Measurements from ENCODE around the gene PCDH9. TPM values are rescaled to one million over a fixed set of nuclear protein-coding genes. Genes with fewer than 3 reads are reported as not detected.
"Not testable (repeated sequence)": the region's sequence is repeated elsewhere in the genome, so short reads cannot be mapped to it uniquely, and the experiment has no call there.

Gene PCDH9
- total RNA-seq, 2 donors from 2014 or later, result 0.12 to 0.34 TPM

GRCh38 chr13:66657165-66657881 lies 572.8 kb downstream of the PCDH9 start:
- no peaks in the 10 kb centered on the region for H3K9me3 Mint-ChIP-seq
- DNase-seq (no peak), ATAC-seq (replicated peaks in 1 of 2) (no peak)
- H3K4me3 Mint-ChIP-seq, result no peak overlapping the region
- H3K4me1 Mint-ChIP-seq (ENCODE audit: low read depth), result no peaks in the 10 kb centered on the region
- no peaks in the 10 kb centered on the region for H3K27me3 Mint-ChIP-seq (ENCODE audit: low read depth)
- H3K36me3 Mint-ChIP-seq (ENCODE audit: insufficient read depth in 2 of 2), result no peaks in the 10 kb centered on the region
- H3K27ac Mint-ChIP-seq, result no peak overlapping the region

GRCh38 chr13:66655847-66656454 lies 574.2 kb downstream of the PCDH9 start:
- DNase-seq (no peak), ATAC-seq (replicated peaks in 1 of 2) (no peak)
- Mint-ChIP-seq H3K4me3 (no peak overlapping the region), H3K27me3 (ENCODE audit: low read depth) (no peaks in the 10 kb centered on the region), H3K36me3 (ENCODE audit: insufficient read depth in 2 of 2) (no peaks in the 10 kb centered on the region), H3K27ac (no peak overlapping the region), H3K9me3 (no peaks in the 10 kb centered on the region), H3K4me1 (ENCODE audit: low read depth) (no peaks in the 10 kb centered on the region)

- H3K36me3 Mint-ChIP-seq (ENCODE audit: insufficient read depth in 2 of 2), result no peaks in the 10 kb centered on the region
- no peaks in the 10 kb centered on the region for H3K4me1 Mint-ChIP-seq (ENCODE audit: low read depth)
- no peak overlapping the region for H3K27ac Mint-ChIP-seq
- H3K27me3 Mint-ChIP-seq (ENCODE audit: low read depth), result no peaks in the 10 kb centered on the region
- ATAC-seq (replicated peaks in 1 of 2) (no peak), DNase-seq (no peak)
- H3K9me3 Mint-ChIP-seq, result no peaks in the 10 kb centered on the region
- no peak overlapping the region for H3K4me3 Mint-ChIP-seq
These were observed 585.2 kb downstream of the PCDH9 start for GRCh38 chr13:66644855-66645460.

GRCh38 chr13:66640231-66640630 lies 589.9 kb downstream of the PCDH9 start:
- Mint-ChIP-seq H3K27ac (no peak overlapping the region), H3K9me3 (no peaks in the 10 kb centered on the region), H3K27me3 (ENCODE audit: low read depth) (no peaks in the 10 kb centered on the region), H3K4me3 (no peak overlapping the region), H3K36me3 (ENCODE audit: insufficient read depth in 2 of 2) (no peaks in the 10 kb centered on the region), H3K4me1 (ENCODE audit: low read depth) (no peaks in the 10 kb centered on the region)
- DNase-seq (no peak), ATAC-seq (replicated peaks in 1 of 2) (no peak)

- ATAC-seq (replicated peaks in 1 of 2), result no peak
- Mint-ChIP-seq H3K4me1 (ENCODE audit: low read depth) (no peaks in the 10 kb centered on the region), H3K36me3 (ENCODE audit: insufficient read depth in 2 of 2) (no peaks in the 10 kb centered on the region), H3K27me3 (ENCODE audit: low read depth) (no peaks in the 10 kb centered on the region), H3K4me3 (no peak overlapping the region), H3K27ac (no peak overlapping the region), H3K9me3 (peaks cover 0 to 2% of the 10 kb centered on the region in 2 donors)
- DNase-seq, result no peak
These were observed 591.1 kb downstream of the PCDH9 start for GRCh38 chr13:66639044-66639443.

GRCh38 chr13:66635526-66635925 lies 594.6 kb downstream of the PCDH9 start:
- Mint-ChIP-seq H3K27me3 (ENCODE audit: low read depth) (no peaks in the 10 kb centered on the region), H3K4me1 (ENCODE audit: low read depth) (no peaks in the 10 kb centered on the region)

GRCh38 chr13:66634384-66634783 lies 595.8 kb downstream of the PCDH9 start:
- ATAC-seq (replicated peaks in 1 of 2), result no peak

More at GRCh38 chr13:66635526-66635925, 594.6 kb downstream of the PCDH9 start:
- no peak overlapping the region for H3K4me3 Mint-ChIP-seq
- no peak overlapping the region for H3K27ac Mint-ChIP-seq
- H3K36me3 Mint-ChIP-seq (ENCODE audit: insufficient read depth in 2 of 2), result no peaks in the 10 kb centered on the region
- peaks cover 0 to 3% of the 10 kb centered on the region in 2 donors for H3K9me3 Mint-ChIP-seq
- ATAC-seq (replicated peaks in 1 of 2) (no peak), DNase-seq (no peak)

GRCh38 chr13:66627512-66627911 lies 602.6 kb downstream of the PCDH9 start:
- H3K4me3 Mint-ChIP-seq, result no peak overlapping the region
- H3K4me1 Mint-ChIP-seq (ENCODE audit: low read depth), result no peaks in the 10 kb centered on the region
- peaks cover 0 to 4% of the 10 kb centered on the region in 2 donors for H3K36me3 Mint-ChIP-seq (ENCODE audit: insufficient read depth in 2 of 2)
- peaks cover 0 to 3% of the 10 kb centered on the region in 2 donors for H3K9me3 Mint-ChIP-seq
- no peak overlapping the region for H3K27ac Mint-ChIP-seq
- H3K27me3 Mint-ChIP-seq (ENCODE audit: low read depth), result no peaks in the 10 kb centered on the region
- DNase-seq (no peak), ATAC-seq (replicated peaks in 1 of 2) (no peak)

More at GRCh38 chr13:66634384-66634783, 595.8 kb downstream of the PCDH9 start:
- no peak overlapping the region for H3K27ac Mint-ChIP-seq
- no peak overlapping the region for H3K4me3 Mint-ChIP-seq
- H3K27me3 Mint-ChIP-seq (ENCODE audit: low read depth), result no peaks in the 10 kb centered on the region
- no peak for DNase-seq
- no peaks in the 10 kb centered on the region for H3K4me1 Mint-ChIP-seq (ENCODE audit: low read depth)
- peaks cover 0 to 1% of the 10 kb centered on the region in 2 donors for H3K36me3 Mint-ChIP-seq (ENCODE audit: insufficient read depth in 2 of 2)
- H3K9me3 Mint-ChIP-seq, result peaks cover 0 to 3% of the 10 kb centered on the region in 2 donors

- ATAC-seq (replicated peaks in 1 of 2) (no peak), DNase-seq (no peak)
- Mint-ChIP-seq H3K27ac (no peak overlapping the region), H3K27me3 (ENCODE audit: low read depth) (no peaks in the 10 kb centered on the region), H3K4me3 (no peak overlapping the region), H3K36me3 (ENCODE audit: insufficient read depth in 2 of 2) (peaks cover 0 to 3% of the 10 kb centered on the region in 2 donors), H3K9me3 (peaks cover 0 to 3% of the 10 kb centered on the region in 2 donors), H3K4me1 (ENCODE audit: low read depth) (no peaks in the 10 kb centered on the region)
These were observed 605.8 kb downstream of the PCDH9 start for GRCh38 chr13:66624302-66624701.

GRCh38 chr13:66623129-66623820 lies 606.9 kb downstream of the PCDH9 start:
- Mint-ChIP-seq H3K4me3 (no peak overlapping the region), H3K4me1 (ENCODE audit: low read depth) (no peaks in the 10 kb centered on the region), H3K27ac (no peak overlapping the region), H3K27me3 (ENCODE audit: low read depth) (no peaks in the 10 kb centered on the region), H3K36me3 (ENCODE audit: insufficient read depth in 2 of 2) (peaks cover 0 to 3% of the 10 kb centered on the region in 2 donors), H3K9me3 (peaks cover 0 to 3% of the 10 kb centered on the region in 2 donors)
- no peak for ATAC-seq (replicated peaks in 1 of 2)
- DNase-seq, result no peak

GRCh38 chr13:66621906-66622447 lies 608.2 kb downstream of the PCDH9 start:
- not testable (repeated sequence) for H3K36me3 Mint-ChIP-seq (ENCODE audit: insufficient read depth in 2 of 2); H3K4me1 Mint-ChIP-seq (ENCODE audit: low read depth); H3K9me3 Mint-ChIP-seq; H3K27me3 Mint-ChIP-seq (ENCODE audit: low read depth); DNase-seq; H3K27ac Mint-ChIP-seq; H3K4me3 Mint-ChIP-seq; ATAC-seq (replicated peaks in 1 of 2)

GRCh38 chr13:66618702-66619101 lies 611.4 kb downstream of the PCDH9 start:
- H3K9me3 Mint-ChIP-seq, result no peaks in the 10 kb centered on the region
- no peaks in the 10 kb centered on the region for H3K36me3 Mint-ChIP-seq (ENCODE audit: insufficient read depth in 2 of 2)
- DNase-seq, result no peak
- ATAC-seq (replicated peaks in 1 of 2), result no peak
- H3K4me3 Mint-ChIP-seq, result no peak overlapping the region
- H3K27me3 Mint-ChIP-seq (ENCODE audit: low read depth), result no peaks in the 10 kb centered on the region
- no peaks in the 10 kb centered on the region for H3K4me1 Mint-ChIP-seq (ENCODE audit: low read depth)
- H3K27ac Mint-ChIP-seq, result no peak overlapping the region

GRCh38 chr13:66617786-66618185 lies 612.4 kb downstream of the PCDH9 start:
- no peaks in the 10 kb centered on the region for H3K36me3 Mint-ChIP-seq (ENCODE audit: insufficient read depth in 2 of 2)
- H3K27me3 Mint-ChIP-seq (ENCODE audit: low read depth), result no peaks in the 10 kb centered on the region
- H3K4me1 Mint-ChIP-seq (ENCODE audit: low read depth), result no peaks in the 10 kb centered on the region
- H3K9me3 Mint-ChIP-seq, result no peaks in the 10 kb centered on the region
- H3K4me3 Mint-ChIP-seq, result no peak overlapping the region
- no peak overlapping the region for H3K27ac Mint-ChIP-seq
- DNase-seq (no peak), ATAC-seq (replicated peaks in 1 of 2) (no peak)
